NCI-H774 (cell line): ENCODE results near the gene ZNF232.
"Not testable (repeated sequence)": the region's sequence is repeated elsewhere in the genome, so short reads cannot be mapped to it uniquely, and the experiment has no call there.

Experiments
- DNase-seq: peaks from one replicate; lab custom pipeline; 2025; lab: John Stamatoyannopoulos, UW

Gene ZNF232

GRCh38 chr17:5097101-5097834, 14.4 kb downstream of the ZNF232 start:
- DNase-seq: no peak

DNA sequence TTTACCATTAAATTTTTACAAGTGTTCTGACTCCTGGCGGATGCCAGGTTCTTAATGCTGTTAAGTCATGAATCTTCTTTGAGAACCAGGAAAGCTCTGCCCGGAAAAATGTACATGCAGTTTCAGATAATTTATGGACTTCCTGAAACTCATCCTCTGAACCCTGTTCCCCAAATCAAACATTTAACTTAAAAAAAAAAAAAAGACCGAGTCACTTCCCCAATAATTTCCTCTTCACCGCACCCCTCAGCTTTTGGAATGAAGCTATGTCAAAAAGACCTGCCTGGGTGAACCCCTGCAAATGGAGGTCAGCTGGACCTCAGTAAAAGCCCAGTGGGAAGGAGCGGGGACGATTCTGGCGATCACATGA, 15.0 kb downstream of the ZNF232 start:
- no peak for DNase-seq

DNA sequence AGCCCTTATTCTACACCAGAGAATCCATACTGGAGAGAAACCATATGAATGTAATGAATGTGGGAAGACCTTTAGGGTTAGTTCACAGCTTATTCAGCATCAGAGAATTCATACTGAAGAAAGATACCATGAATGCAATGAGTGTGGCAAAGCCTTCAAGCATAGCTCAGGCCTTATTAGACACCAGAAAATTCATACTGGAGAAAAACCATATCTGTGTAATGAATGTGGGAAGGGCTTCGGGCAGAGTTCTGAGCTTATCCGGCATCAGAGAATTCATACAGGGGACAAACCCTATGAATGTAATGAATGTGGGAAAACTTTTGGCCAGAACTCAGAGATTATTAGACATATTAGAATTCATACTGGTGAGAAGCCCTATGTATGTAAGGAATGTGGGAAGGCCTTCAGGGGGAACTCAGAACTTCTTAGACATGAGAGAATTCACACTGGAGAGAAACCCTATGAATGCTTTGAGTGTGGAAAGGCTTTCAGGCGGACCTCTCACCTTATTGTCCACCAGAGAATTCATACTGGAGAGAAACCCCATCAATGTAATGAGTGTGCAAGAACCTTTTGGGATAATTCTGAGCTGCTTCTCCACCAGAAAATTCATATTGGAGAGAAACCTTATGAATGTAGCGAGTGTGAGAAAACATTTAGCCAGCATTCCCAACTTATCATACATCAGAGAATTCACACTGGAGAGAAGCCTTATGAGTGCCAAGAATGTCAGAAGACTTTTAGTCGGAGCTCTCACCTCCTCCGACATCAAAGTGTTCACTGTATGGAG, 19.3 kb downstream of the ZNF232 start:
- DNase-seq: no peak

- DNase-seq: no peak
These were observed 31.1 kb downstream of the ZNF232 start for GRCh38 chr17:5080591-5080990.

- DNase-seq: peak; percentile 66
These were observed 33.3 kb downstream of the ZNF232 start, which contains the start of gene ZFP3 for GRCh38 chr17:5078106-5079028. ZFP3 (plus strand) TSS chr17:5078467; CDS start chr17:5091505, 13,038 bp downstream.

- no peak for DNase-seq
These were observed 33.9 kb downstream of the ZNF232 start for GRCh38 chr17:5077781-5078105.

- not testable (repeated sequence) for DNase-seq
These were observed 34.4 kb downstream of the ZNF232 start for GRCh38 chr17:5077275-5077674.

GRCh38 chr17:5075472-5075871, 36.2 kb downstream of the ZNF232 start:
- DNase-seq: not testable (repeated sequence)

DNA sequence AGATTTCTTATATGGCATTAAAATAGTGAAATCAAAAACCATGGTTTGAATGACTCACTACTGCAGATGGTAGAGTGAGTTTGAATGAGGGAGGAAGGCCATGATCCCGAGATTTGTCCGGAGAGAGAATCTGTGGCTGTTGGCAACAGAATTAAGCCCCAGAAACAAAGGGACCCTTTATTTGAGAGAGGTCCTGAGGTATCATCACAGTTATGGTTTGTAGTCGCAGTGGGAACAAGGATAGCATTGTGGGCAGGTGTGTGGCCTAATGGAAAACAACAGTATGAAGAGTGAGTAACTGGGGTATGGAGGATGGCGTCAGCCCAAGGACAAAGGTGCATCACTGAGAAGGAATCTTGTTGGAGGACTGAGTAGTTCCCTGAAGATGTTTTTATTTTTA, 42.0 kb downstream of the ZNF232 start:
- DNase-seq: no peak

GRCh38 chr17:5068236-5068635, 43.4 kb downstream of the ZNF232 start:
- DNase-seq: no peak

DNA sequence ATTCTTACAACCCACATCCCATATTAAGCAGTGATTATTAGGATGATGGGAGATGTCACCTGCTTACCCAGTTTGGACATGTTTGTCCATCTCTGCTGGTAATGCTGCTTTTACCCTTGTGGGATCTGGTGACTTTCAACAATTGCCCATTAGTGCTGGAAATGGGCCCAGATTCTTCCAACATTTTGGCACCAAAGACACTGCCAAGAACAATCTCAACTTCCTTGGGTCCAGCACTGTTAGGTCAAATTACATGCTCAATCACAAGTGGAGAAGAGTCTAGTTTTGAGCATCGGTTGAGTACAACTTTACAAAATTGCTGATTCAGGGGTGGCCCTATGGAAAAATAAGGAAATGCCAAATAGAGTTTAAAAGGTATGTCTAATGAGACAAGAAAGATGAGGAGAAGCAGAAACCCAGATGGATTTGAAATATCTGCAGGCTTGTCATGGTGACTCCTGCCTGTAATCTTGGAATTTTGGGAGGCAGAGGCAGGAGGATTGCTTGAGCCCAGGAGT, 46.4 kb downstream of the ZNF232 start:
- DNase-seq: no peak
